Cardiac muscle cell (in vitro differentiated cells and primary cell): Measurements from ENCODE around the gene NANOS3. TPM values are rescaled to one million over a fixed set of nuclear protein-coding genes. Genes with fewer than 3 reads are reported as not detected.

ENCODE experiments used
- DNase-seq, 2 donors: peaks; one replicate each; pipeline versions ENCODE4 v3.0.0 to v3.0.0-alpha.2; 2010 to 2017; ENCODE audit warnings: low read depth in 1 of 2, low spot score in 1 of 2
- H3K27ac ChIP-seq: fragments of 200-600 bp; sonication (generic); 2 replicates; pipeline ENCODE4 v1.5.1; 2016
- H3K27me3 ChIP-seq: fragments of 200-600 bp; sonication (generic); 2 replicates; pipeline ENCODE4 v1.6.0; 2016; ENCODE audit warnings: control low read depth
- H3K36me3 ChIP-seq: fragments of 200-600 bp; sonication (generic); 2 replicates; pipeline ENCODE4 v1.5.1; 2016; ENCODE audit warnings: control low read depth
- H3K4me1 ChIP-seq: fragments of 200-600 bp; sonication (generic); 2 replicates; pipeline ENCODE4 v1.8.1; 2017; ENCODE audit warnings: low read depth, mild to moderate bottlenecking, mixed run types
- H3K4me3 ChIP-seq: fragments of 200-600 bp; sonication (generic); 2 replicates; pipeline ENCODE4 v1.5.1; 2016; ENCODE audit warnings: mild to moderate bottlenecking
- H3K9me3 ChIP-seq: fragments of 200-600 bp; sonication (generic); 2 replicates; pipeline ENCODE4 v1.5.1; 2017; ENCODE audit warnings: low read depth, mild to moderate bottlenecking, control low read depth
- polyA plus RNA-seq: library from polyadenylated mRNA; unstranded; fragments of >200 nt; fragmentation: Nextera tagmentation; extraction: Ambion mirVana; gene quantifications from 2 replicates; pipeline ENCODE4 v1.2.1, GENCODE V29; 2016
- total RNA-seq: library from RNA; depleted of rRNA; stranded (reverse); fragments of >200 nt; gene quantifications from 2 replicates; pipeline ENCODE4 v1.2.3, GENCODE V29; 2016
- TF ChIP-seq, protein P1 (sequence below): IDR thresholded peaks from 2 replicates; pipeline ENCODE4 v1.5.1; 2012; ENCODE audit warnings: low read depth, mild to moderate bottlenecking, low read length

Gene NANOS3
- total and polyA plus RNA-seq, 2 experiments from 2014 or later: 0.86 to 2.0 TPM

DNA sequence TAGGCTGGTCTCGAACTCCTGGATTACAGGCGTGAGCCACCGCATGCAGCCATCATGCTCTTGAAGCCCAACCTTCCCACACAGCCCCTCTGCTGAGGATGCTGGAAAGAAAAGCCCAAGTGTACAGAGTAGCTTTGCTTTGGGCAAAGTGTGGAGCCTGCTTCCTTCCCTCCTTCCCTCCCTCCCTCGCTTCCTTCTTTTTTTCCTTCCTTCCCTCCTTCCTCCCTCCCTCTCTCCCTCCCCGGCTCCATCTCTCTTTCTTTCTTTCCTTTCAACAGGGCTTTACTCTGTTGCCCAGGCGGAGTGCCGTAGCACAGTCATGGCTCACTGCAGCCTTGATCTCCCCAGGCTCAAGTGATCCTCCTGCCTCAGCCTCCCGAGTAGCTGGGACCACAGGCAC lies 31.7 kb downstream of the NANOS3 start:
- H3K27ac ChIP-seq: no peak overlapping the region
- H3K27me3 ChIP-seq: no peaks in the 10 kb centered on the region
- peaks cover 4% of the 10 kb centered on the region for H3K4me1 ChIP-seq
- no peak for DNase-seq
- H3K4me3 ChIP-seq: no peak overlapping the region
- peaks cover 12% of the 10 kb centered on the region for H3K36me3 ChIP-seq
- TF ChIP-seq, protein P1, sequence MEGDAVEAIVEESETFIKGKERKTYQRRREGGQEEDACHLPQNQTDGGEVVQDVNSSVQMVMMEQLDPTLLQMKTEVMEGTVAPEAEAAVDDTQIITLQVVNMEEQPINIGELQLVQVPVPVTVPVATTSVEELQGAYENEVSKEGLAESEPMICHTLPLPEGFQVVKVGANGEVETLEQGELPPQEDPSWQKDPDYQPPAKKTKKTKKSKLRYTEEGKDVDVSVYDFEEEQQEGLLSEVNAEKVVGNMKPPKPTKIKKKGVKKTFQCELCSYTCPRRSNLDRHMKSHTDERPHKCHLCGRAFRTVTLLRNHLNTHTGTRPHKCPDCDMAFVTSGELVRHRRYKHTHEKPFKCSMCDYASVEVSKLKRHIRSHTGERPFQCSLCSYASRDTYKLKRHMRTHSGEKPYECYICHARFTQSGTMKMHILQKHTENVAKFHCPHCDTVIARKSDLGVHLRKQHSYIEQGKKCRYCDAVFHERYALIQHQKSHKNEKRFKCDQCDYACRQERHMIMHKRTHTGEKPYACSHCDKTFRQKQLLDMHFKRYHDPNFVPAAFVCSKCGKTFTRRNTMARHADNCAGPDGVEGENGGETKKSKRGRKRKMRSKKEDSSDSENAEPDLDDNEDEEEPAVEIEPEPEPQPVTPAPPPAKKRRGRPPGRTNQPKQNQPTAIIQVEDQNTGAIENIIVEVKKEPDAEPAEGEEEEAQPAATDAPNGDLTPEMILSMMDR: no peak
- no peaks in the 10 kb centered on the region for H3K9me3 ChIP-seq

DNA sequence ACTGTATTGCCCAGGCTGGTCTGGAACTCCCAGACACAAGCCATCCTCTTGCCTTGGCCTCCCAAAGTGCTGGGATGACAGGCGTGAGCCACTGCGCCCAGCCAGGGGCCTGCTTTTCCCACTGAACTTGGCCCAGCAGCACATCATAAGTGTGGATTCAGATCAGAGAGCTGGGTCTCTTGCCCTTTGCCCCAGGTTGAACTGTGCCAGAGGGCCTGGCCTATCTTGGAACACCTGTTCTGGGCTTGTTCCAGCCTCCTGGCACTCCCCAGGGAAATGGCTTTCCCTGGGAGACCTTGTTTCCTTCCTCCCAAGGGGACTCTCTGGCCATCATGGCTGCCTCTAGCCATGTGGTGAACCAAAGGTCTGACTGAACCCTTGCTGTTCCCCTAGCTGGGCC lies 32.5 kb downstream of the NANOS3 start:
- Histone ChIP-seq H3K36me3 (peaks cover 16% of the 10 kb centered on the region), H3K27ac (no peak overlapping the region), H3K4me3 (no peak overlapping the region), H3K9me3 (no peaks in the 10 kb centered on the region), H3K27me3 (no peaks in the 10 kb centered on the region), H3K4me1 (peaks cover 4% of the 10 kb centered on the region)
- TF ChIP-seq, protein P1: no peak
- DNase-seq: no peak

DNA sequence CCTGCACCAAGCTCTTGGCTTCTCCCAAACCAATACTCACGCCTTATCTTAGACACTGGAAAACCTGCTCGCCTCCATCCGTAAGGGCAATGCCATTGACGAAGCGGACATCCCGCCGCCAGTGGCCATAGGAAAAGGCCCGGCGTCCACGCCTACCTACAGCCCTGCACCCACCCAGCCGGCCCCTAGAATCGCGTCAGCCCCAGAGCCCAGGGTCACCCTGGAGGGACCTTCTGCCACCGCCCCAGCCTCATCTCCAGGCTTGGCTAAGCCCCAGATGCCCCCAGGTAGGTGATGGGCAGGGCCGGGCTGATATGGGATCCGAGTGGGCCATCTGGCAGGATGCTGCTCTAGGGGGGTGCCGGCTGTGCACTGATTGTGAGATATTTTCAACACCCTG lies 36.4 kb downstream of the NANOS3 start:
- no peak overlapping the region for H3K4me3 ChIP-seq
- H3K36me3 ChIP-seq: peaks cover 30% of the 10 kb centered on the region
- H3K9me3 ChIP-seq: no peaks in the 10 kb centered on the region
- TF ChIP-seq, protein P1: no peak
- no peak for DNase-seq
- H3K4me1 ChIP-seq: no peaks in the 10 kb centered on the region
- no peaks in the 10 kb centered on the region for H3K27me3 ChIP-seq
- H3K27ac ChIP-seq: no peak overlapping the region

DNA sequence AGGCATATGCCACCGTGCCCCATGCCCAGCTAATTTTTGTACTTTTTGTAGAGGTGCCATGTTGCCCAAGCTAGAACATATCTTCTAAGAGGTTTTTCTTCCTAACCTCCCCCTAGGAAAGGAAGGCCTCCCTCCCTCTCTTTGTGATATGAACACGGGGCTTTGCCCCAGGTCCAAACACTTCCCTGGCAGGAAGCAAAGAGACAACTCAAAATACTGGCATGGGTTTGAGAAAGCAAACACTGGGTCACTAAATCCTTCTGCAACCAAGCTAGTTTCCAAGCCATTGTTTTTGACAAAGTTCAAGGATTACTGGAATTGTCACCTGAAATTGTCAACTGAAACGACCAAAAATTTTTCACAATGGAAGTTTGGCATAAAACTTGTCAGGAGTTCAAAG lies 37.8 kb downstream of the NANOS3 start:
- no peak overlapping the region for H3K27ac ChIP-seq
- H3K4me1 ChIP-seq: no peaks in the 10 kb centered on the region
- H3K4me3 ChIP-seq: no peak overlapping the region
- no peaks in the 10 kb centered on the region for H3K27me3 ChIP-seq
- peaks cover 33% of the 10 kb centered on the region for H3K36me3 ChIP-seq
- TF ChIP-seq, protein P1: no peak
- H3K9me3 ChIP-seq: no peaks in the 10 kb centered on the region
- DNase-seq: no peak

DNA sequence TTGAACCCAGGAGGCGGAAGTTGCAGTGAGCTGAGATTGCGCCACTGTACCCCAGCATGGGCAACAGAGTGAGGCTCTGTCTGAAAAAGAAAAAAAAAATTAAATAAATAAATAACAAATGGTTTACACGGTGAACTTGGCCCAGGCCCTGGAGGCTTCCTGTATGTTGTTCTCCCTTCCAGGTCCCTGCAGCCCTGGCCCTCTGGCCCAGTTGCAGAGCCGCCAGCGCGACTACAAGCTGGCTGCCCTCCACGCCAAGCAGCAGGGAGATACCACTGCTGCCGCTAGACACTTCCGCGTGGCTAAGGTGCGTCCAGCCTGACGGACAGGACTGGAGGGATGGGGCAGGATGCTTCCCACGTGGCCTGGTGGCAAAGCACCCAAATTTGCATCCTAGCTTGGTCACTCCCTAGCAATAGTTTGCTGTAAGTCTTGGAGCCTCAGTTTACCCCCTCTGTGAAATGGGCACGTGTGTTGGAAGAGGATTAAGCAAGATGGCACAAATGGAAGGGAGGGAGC lies 41.0 kb downstream of the NANOS3 start:
- H3K9me3 ChIP-seq: no peaks in the 10 kb centered on the region
- H3K4me1 ChIP-seq: no peaks in the 10 kb centered on the region
- no peak overlapping the region for H3K4me3 ChIP-seq
- peaks cover 32% of the 10 kb centered on the region for H3K36me3 ChIP-seq
- no peak for DNase-seq
- no peaks in the 10 kb centered on the region for H3K27me3 ChIP-seq
- TF ChIP-seq, protein P1: no peak
- no peak overlapping the region for H3K27ac ChIP-seq
